ENCODE results near the gene ADIRF.
"Not testable (repeated sequence)": the region's sequence is repeated elsewhere in the genome, so short reads cannot be mapped to it uniquely, and the experiment has no call there.

ADIRF gene

GRCh38 chr10:86968271-86968993 lies at the start of gene ADIRF:
ADIRF (plus strand) TSS chr10:86968482; CDS start chr10:86968545, 63 bp downstream.
- no peak for DNase-seq

GRCh38 chr10:86922553-86922961 lies 45.7 kb upstream of the ADIRF start:
- no peak for DNase-seq

- no peak for DNase-seq
These were observed 38.6 kb upstream of the ADIRF start for GRCh38 chr10:86929468-86930380.

- DNase-seq, result no peak
These were observed 36.4 kb upstream of the ADIRF start for GRCh38 chr10:86931872-86932271.

GRCh38 chr10:86932674-86933073 lies 35.6 kb upstream of the ADIRF start:
- no peak for DNase-seq

- DNase-seq, result not testable (repeated sequence)
These were observed 34.0 kb upstream of the ADIRF start for GRCh38 chr10:86934162-86934711.

- no peak for DNase-seq
These were observed 31.4 kb upstream of the ADIRF start for GRCh38 chr10:86936661-86937501.

GRCh38 chr10:86937502-86938154 lies 30.7 kb upstream of the ADIRF start:
- DNase-seq, result no peak

- no peak for DNase-seq
These were observed 30.0 kb upstream of the ADIRF start for GRCh38 chr10:86938260-86938659.

GRCh38 chr10:86940076-86940475 lies 28.2 kb upstream of the ADIRF start:
- DNase-seq, result not testable (repeated sequence)

- DNase-seq, result no peak
These were observed 27.6 kb upstream of the ADIRF start for GRCh38 chr10:86940677-86941076.

- no peak for DNase-seq
These were observed 26.9 kb upstream of the ADIRF start for GRCh38 chr10:86941426-86941825.

- DNase-seq, result no peak
These were observed 26.3 kb upstream of the ADIRF start for GRCh38 chr10:86941991-86942421.

- no peak for DNase-seq
These were observed 25.6 kb upstream of the ADIRF start for GRCh38 chr10:86942441-86943315.

- no peak for DNase-seq
These were observed 24.8 kb upstream of the ADIRF start for GRCh38 chr10:86943316-86944030.

GRCh38 chr10:86944031-86944419 lies 24.3 kb upstream of the ADIRF start:
- DNase-seq, result no peak

- no peak for DNase-seq
These were observed 23.8 kb upstream of the ADIRF start for GRCh38 chr10:86944471-86944870.

GRCh38 chr10:86944907-86945306 lies 23.4 kb upstream of the ADIRF start:
- no peak for DNase-seq

GRCh38 chr10:86945361-86946212 lies 22.7 kb upstream of the ADIRF start:
- DNase-seq, result no peak
